ENCODE measurements around the gene DDX59. TPM values are rescaled to one million over a fixed set of nuclear protein-coding genes. Genes with fewer than 3 reads are reported as not detected.

The DDX59 gene
- total and polyA plus RNA-seq, 9 of the 15 experiments (the other 6 are each of a cell fraction or from before 2014, with no cell fraction given): 8.3 to 30.4 (median 19.8) TPM

DNA sequence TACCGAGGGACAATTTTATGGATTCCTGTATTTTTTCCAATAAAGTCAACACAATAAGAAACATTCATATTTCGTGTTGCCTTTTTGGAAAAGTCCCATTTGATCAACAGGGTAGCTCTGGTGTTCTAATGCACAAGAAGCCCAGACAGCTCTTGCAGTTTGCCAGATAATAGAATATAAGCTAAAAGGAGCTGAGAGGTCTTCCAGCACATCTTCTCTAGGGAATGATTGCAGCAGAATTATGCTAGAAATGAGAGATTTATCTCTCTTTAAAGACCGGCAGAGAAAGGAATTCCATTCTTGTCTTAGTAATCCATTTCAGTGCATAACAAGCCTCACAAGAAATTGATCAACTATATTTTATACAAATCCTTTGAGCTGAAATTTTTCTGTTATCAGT is 25.0 kb upstream of the DDX59 start (continued):
- TF ChIP-seq, protein P1, sequence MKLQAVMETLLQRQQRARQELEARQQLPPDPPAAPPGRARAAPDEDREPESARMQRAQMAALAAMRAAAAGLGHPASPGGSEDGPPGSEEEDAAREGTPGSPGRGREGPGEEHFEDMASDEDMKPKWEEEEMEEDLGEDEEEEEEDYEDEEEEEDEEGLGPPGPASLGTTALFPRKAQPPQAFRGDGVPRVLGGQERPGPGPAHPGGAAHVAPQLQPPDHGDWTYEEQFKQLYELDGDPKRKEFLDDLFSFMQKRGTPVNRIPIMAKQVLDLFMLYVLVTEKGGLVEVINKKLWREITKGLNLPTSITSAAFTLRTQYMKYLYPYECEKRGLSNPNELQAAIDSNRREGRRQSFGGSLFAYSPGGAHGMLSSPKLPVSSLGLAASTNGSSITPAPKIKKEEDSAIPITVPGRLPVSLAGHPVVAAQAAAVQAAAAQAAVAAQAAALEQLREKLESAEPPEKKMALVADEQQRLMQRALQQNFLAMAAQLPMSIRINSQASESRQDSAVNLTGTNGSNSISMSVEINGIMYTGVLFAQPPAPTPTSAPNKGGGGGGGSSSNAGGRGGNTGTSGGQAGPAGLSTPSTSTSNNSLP (IDR thresholded peaks at IDR 0.05; ENCODE audit: borderline replicate concordance, low read depth, low read length): no peak
- no peak for TF ChIP-seq MEIS2 (IDR thresholded peaks at IDR 0.05; ENCODE audit: partially characterized antibody)

DNA sequence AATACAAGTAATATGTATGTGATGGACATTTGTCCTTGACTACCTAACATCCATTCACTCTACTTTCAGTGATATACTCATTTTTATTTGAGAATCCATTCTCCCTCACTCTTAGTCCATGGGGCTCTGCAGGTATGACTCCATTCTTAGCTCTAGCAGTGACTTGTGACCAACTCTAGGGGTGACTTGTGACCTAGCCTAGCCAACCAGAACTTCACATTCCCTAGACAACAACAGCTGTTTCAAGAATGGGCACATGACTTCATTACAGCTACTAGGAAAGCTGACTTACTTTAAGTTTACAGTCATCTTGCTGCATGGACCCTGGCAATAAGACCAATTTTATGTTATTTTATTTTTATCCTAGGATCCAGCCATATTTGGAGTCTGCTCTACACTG is 23.6 kb upstream of the DDX59 start:
- H3K4me1 ChIP-seq (replicated peaks in 1 of 2; ENCODE audit: control insufficient read depth in 2 of 2, insufficient read depth in 2 of 2, low read length in 2 of 2): no peaks in the 10 kb centered on the region
- H3K9me3 ChIP-seq (replicated peaks; ENCODE audit: control insufficient read depth, insufficient read depth, low read depth, low read length): no peaks in the 10 kb centered on the region
- no peak overlapping the region for H3K4me3 ChIP-seq
- H3K9ac ChIP-seq (ENCODE audit: insufficient read depth in 1 of 2, low read depth in 2 of 2, low read length in 2 of 2): no peak overlapping the region
- POLR2A ChIA-PET: interaction anchor here (1.4 kb wide), 1 partner anchor 24 kb away, joined by 4 read pairs; the partner anchor contains the start of gene DDX59
- DNase-seq (ENCODE audit: extremely low read depth in 1 of 4, low spot score in 3 of 4): peak in 1 of 4 experiments; percentile 27
- TF ChIP-seq OTX1 (CRISPR knock-in tag; IDR thresholded peaks at IDR 0.05): no peak
- no peak for TF ChIP-seq ARID1B (IDR thresholded peaks at IDR 0.05)
- no peak for TF ChIP-seq JUNB (CRISPR knock-in tag; conservative IDR thresholded peaks at IDR 0.05)
- TF ChIP-seq MBD2 (IDR thresholded peaks at IDR 0.05; ENCODE audit: borderline replicate concordance, low read depth): no peak
- TF ChIP-seq NEUROD1 (IDR thresholded peaks at IDR 0.05; ENCODE audit: borderline replicate concordance, low read depth, low read length, partially characterized antibody): no peak
- TF ChIP-seq PRPF4 (IDR thresholded peaks at IDR 0.05; ENCODE audit: insufficient read depth, low read depth, low read length, poor library complexity, severe bottlenecking): no peak
- TF ChIP-seq TAL1 (IDR thresholded peaks at IDR 0.05): no peak
- TF ChIP-seq PTTG1 (tag; IDR thresholded peaks at IDR 0.05; ENCODE audit: low read depth): no peak
- TF ChIP-seq HDAC8 (tag; IDR thresholded peaks at IDR 0.05): no peak
- TF ChIP-seq, protein P2, sequence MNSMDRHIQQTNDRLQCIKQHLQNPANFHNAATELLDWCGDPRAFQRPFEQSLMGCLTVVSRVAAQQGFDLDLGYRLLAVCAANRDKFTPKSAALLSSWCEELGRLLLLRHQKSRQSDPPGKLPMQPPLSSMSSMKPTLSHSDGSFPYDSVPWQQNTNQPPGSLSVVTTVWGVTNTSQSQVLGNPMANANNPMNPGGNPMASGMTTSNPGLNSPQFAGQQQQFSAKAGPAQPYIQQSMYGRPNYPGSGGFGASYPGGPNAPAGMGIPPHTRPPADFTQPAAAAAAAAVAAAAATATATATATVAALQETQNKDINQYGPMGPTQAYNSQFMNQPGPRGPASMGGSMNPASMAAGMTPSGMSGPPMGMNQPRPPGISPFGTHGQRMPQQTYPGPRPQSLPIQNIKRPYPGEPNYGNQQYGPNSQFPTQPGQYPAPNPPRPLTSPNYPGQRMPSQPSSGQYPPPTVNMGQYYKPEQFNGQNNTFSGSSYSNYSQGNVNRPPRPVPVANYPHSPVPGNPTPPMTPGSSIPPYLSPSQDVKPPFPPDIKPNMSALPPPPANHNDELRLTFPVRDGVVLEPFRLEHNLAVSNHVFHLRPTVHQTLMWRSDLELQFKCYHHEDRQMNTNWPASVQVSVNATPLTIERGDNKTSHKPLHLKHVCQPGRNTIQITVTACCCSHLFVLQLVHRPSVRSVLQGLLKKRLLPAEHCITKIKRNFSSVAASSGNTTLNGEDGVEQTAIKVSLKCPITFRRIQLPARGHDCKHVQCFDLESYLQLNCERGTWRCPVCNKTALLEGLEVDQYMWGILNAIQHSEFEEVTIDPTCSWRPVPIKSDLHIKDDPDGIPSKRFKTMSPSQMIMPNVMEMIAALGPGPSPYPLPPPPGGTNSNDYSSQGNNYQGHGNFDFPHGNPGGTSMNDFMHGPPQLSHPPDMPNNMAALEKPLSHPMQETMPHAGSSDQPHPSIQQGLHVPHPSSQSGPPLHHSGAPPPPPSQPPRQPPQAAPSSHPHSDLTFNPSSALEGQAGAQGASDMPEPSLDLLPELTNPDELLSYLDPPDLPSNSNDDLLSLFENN (IDR thresholded peaks at IDR 0.05; ENCODE audit: low read depth in 2 of 2, low read length in 2 of 2): no peak
- TF ChIP-seq, protein P3, sequence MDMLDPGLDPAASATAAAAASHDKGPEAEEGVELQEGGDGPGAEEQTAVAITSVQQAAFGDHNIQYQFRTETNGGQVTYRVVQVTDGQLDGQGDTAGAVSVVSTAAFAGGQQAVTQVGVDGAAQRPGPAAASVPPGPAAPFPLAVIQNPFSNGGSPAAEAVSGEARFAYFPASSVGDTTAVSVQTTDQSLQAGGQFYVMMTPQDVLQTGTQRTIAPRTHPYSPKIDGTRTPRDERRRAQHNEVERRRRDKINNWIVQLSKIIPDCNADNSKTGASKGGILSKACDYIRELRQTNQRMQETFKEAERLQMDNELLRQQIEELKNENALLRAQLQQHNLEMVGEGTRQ (CRISPR knock-in tag; IDR thresholded peaks at IDR 0.05): 0 out of 2 replicates have a peak, but pooled peaks have one; percentile 32
- no peak for TF ChIP-seq ZNF347 (CRISPR knock-in tag; IDR thresholded peaks at IDR 0.05; ENCODE audit: low read depth)
- no peak for TF ChIP-seq CBX1 (IDR thresholded peaks at IDR 0.05; ENCODE audit: low read depth)
- TF ChIP-seq DACH1 (IDR thresholded peaks at IDR 0.05; ENCODE audit: partially characterized antibody): peak; percentile 60
- no peak for TF ChIP-seq CBX5 (IDR thresholded peaks at IDR 0.05; ENCODE audit: borderline replicate concordance, low read depth)
- H4K20me1 ChIP-seq (replicated peaks; ENCODE audit: control insufficient read depth, insufficient read depth, low read length): no peaks in the 10 kb centered on the region
- H3K27me3 ChIP-seq (ENCODE audit: control insufficient read depth in 2 of 2, insufficient read depth in 2 of 2, low read length in 2 of 2): no peaks in the 10 kb centered on the region
- no TSS peak for BruUV-seq (replicated peaks)
- no peak for FAIRE-seq
- CTCF ChIA-PET (ENCODE audit: low intra/inter-chr PET ratio): no interaction called here
- no peak overlapping the region for H3K4me2 ChIP-seq (ENCODE audit: insufficient read depth, low read length)
- H3K27ac ChIP-seq (ENCODE audit: extremely low read depth, low read depth, low read length): no peak overlapping the region
- no peaks in the 10 kb centered on the region for H3K79me2 ChIP-seq (ENCODE audit: control insufficient read depth, insufficient read depth, low read length)
- in situ Hi-C loops (cut with MboI) (no loop called here), intact Hi-C loops (cut with micrococcal nuclease) (no loop called here)
- H3K36me3 ChIP-seq (ENCODE audit: control insufficient read depth, insufficient read depth, low read length): no peaks in the 10 kb centered on the region
- no peaks in the 10 kb centered on the region for H3K9me1 ChIP-seq (ENCODE audit: control insufficient read depth, insufficient read depth, low read length)
- ATAC-seq: peak; percentile 80
- H2AFZ ChIP-seq (ENCODE audit: low read depth, low read length): peak overlapping the region; percentile 3; the same call in 1 of the 2 replicates

All from K562 (cell line).